GM12878 (cell line): ENCODE measurements around the gene DCBLD2.

Experiments
- BHLHE40 ChIP-seq, 2 experiments: fragments of 450-650 bp in 1 of 2; IDR thresholded peaks; 2 replicates each; pipeline ENCODE4 v1.6.1; 2011 to 2017; ENCODE audit warnings: low read depth in 2 of 2, borderline replicate concordance in 1 of 2, improper control_type of control experiment in 1 of 2, low read length in 1 of 2, mild to moderate bottlenecking in 1 of 2
- EGR1 ChIP-seq, 2 experiments: IDR thresholded peaks; 1 replicate in 1 of 2; 2 replicates in 1 of 2; pipeline ENCODE4 v1.6.1; 2011 to 2012; ENCODE audit warnings: low read depth in 2 of 2, low read length in 2 of 2, borderline replicate concordance in 1 of 2, mild to moderate bottlenecking in 1 of 2, moderate library complexity in 1 of 2
- EZH2 ChIP-seq: IDR thresholded peaks from 2 replicates; pipeline ENCODE4 v1.6.1; 2012; ENCODE audit warnings: low read depth, mild to moderate bottlenecking, control low read depth, inconsistent platforms, low read length, borderline replicate concordance; ENCODE audit not compliant: control insufficient read depth
- RAD21 ChIP-seq: IDR thresholded peaks from 2 replicates; pipeline ENCODE4 v1.6.1; 2011; ENCODE audit warnings: mild to moderate bottlenecking, low read depth, low read length, moderate library complexity; ENCODE audit not compliant: insufficient read depth
- SP1 ChIP-seq: IDR thresholded peaks from one replicate; pipeline ENCODE4 v1.6.1; 2011; ENCODE audit warnings: low read depth, low read length
- SREBF2 ChIP-seq: IDR thresholded peaks from 2 replicates; pipeline ENCODE4 v1.6.1; 2012; ENCODE audit warnings: mild to moderate bottlenecking, low read length
- TCF7 ChIP-seq: IDR thresholded peaks from 2 replicates; pipeline ENCODE4 v1.6.1; 2014; ENCODE audit warnings: antibody characterized with exemption, borderline replicate concordance
- TF ChIP-seq, protein P1 (sequence below), 3 experiments: IDR thresholded peaks in 2 of 3; conservative IDR thresholded peaks in 1 of 3; 2 replicates each; pipeline ENCODE4 v1.5.1; 2011; ENCODE audit warnings: low read depth in 3 of 3, low read length in 3 of 3, mild to moderate bottlenecking in 3 of 3, control low read depth in 2 of 3, moderate library complexity in 2 of 3, inconsistent platforms in 1 of 3, mixed read lengths in 1 of 3; ENCODE audit not compliant: control insufficient read depth in 2 of 3, insufficient read depth in 1 of 3; ENCODE audit errors: extremely low read depth in 1 of 3

GRCh38 chr3:98788651-98789050, 112.8 kb downstream of the DCBLD2 start:
- TF ChIP-seq, protein P1, sequence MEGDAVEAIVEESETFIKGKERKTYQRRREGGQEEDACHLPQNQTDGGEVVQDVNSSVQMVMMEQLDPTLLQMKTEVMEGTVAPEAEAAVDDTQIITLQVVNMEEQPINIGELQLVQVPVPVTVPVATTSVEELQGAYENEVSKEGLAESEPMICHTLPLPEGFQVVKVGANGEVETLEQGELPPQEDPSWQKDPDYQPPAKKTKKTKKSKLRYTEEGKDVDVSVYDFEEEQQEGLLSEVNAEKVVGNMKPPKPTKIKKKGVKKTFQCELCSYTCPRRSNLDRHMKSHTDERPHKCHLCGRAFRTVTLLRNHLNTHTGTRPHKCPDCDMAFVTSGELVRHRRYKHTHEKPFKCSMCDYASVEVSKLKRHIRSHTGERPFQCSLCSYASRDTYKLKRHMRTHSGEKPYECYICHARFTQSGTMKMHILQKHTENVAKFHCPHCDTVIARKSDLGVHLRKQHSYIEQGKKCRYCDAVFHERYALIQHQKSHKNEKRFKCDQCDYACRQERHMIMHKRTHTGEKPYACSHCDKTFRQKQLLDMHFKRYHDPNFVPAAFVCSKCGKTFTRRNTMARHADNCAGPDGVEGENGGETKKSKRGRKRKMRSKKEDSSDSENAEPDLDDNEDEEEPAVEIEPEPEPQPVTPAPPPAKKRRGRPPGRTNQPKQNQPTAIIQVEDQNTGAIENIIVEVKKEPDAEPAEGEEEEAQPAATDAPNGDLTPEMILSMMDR (IDR thresholded peaks at IDR 0.05 in 2 of 3, conservative IDR thresholded peaks at IDR 0.05 in 1 of 3; ENCODE audit: control insufficient read depth in 2 of 3, extremely low read depth in 1 of 3, insufficient read depth in 1 of 3, low read depth in 3 of 3, low read length in 3 of 3), result no peak
- TF ChIP-seq RAD21 (no peak), TCF7 (no peak), SREBF2 (no peak), SP1 (no peak), EZH2 (no peak), EGR1 (IDR thresholded peaks at IDR 0.05; ENCODE audit: borderline replicate concordance in 1 of 2, low read depth in 2 of 2, low read length in 2 of 2) (no peak), BHLHE40 (IDR thresholded peaks at IDR 0.05; ENCODE audit: borderline replicate concordance in 1 of 2, low read depth in 2 of 2, low read length in 1 of 2) (no peak)
